ENCODE measurements around the gene ZMAT5.

ZMAT5 gene

DNA sequence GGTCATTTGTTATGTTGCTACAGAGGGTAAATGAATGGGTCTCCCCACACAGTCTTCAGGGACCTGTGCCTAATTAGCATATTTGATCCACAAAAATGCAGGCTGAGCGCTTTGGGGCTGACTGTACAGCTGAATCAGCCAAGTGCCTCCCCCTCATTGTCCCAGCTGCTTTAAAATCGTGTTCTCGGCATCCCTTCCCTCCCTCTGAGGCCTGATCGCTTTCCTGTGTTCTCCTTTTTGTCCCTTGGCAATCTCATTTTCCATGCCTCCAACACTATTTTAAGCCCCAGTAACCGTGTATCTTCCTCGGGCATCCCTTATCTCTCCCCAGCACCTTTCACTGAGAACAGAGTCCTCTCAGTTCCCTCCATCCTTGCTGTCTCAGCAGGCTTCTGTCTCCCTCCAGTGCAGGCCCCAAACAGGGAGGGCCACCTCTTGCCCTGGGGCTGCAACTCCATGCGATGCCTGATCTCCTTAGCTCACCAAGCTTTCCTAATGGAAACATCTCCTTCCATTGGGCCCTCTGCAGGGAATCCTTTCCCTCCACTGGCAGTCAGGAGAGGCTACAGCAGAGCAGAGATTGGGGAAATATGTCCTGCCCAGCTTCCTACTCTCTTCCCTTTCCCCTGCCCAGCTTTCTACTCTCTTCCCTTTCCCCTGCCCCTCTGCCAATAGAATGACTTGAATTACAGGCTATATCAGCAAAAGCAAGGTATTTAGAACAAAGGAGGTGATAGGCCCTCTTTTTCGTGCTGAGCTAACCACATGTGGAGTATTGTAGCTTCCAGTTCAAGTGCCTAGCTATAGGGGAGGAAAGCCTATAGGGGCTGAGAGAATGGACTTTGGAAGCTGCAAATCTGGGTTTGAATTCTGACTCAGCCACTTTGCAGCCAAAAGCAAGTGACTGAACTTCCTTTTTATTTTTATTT, 14.2 kb upstream of the ZMAT5 start:
- no peak for DNase-seq (ENCODE audit: low spot score)
- Histone ChIP-seq H3K4me3 (no peak overlapping the region), H3K27ac (peak overlapping the region in 1 of 2 donors; percentile 59)
- TF ChIP-seq, protein P1, sequence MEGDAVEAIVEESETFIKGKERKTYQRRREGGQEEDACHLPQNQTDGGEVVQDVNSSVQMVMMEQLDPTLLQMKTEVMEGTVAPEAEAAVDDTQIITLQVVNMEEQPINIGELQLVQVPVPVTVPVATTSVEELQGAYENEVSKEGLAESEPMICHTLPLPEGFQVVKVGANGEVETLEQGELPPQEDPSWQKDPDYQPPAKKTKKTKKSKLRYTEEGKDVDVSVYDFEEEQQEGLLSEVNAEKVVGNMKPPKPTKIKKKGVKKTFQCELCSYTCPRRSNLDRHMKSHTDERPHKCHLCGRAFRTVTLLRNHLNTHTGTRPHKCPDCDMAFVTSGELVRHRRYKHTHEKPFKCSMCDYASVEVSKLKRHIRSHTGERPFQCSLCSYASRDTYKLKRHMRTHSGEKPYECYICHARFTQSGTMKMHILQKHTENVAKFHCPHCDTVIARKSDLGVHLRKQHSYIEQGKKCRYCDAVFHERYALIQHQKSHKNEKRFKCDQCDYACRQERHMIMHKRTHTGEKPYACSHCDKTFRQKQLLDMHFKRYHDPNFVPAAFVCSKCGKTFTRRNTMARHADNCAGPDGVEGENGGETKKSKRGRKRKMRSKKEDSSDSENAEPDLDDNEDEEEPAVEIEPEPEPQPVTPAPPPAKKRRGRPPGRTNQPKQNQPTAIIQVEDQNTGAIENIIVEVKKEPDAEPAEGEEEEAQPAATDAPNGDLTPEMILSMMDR (IDR thresholded peaks at IDR 0.05) = no peak

GRCh38 chr22:29780220-29780619, 13.4 kb upstream of the ZMAT5 start:
- DNase-seq (ENCODE audit: low spot score) = no peak
- H3K4me3 ChIP-seq = no peak overlapping the region
- H3K27ac ChIP-seq = peak overlapping the region in 1 of 2 donors; percentile 59
- TF ChIP-seq, protein P1 (IDR thresholded peaks at IDR 0.05) = no peak

DNA sequence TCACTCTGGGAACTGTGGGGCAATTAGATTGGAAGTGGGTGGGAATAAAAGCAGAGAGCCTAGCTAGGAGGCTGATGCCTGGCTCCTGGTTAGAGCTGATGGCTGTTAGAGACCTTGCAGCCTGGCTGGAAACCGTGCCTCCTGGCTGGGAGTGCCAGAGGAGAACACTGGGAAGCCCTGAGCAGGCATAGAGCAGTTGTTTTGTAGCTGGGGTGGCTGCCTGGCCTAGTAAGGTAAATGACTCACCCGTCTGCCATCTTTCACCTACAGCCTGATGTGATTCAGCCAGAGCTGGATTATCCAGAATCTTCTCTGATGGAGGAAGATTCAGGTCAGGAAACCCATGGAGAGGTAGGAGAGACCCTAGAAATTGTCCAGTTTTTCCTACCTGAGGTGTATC, 6.4 kb upstream of the ZMAT5 start:
- DNase-seq (ENCODE audit: low spot score) = no peak
- Histone ChIP-seq H3K27ac (no peak overlapping the region), H3K4me3 (no peak overlapping the region)
- TF ChIP-seq, protein P1 (IDR thresholded peaks at IDR 0.05) = no peak

- no peak overlapping the region for H3K27ac ChIP-seq
- DNase-seq (ENCODE audit: low spot score) = no peak
- TF ChIP-seq, protein P1 (IDR thresholded peaks at IDR 0.05) = no peak
Measured at GRCh38 chr22:29772170-29772641, 5.4 kb upstream of the ZMAT5 start.

GRCh38 chr22:29769723-29770321, 3.0 kb upstream of the ZMAT5 start:
- H3K4me3 ChIP-seq = no peak overlapping the region
- H3K27ac ChIP-seq = no peak overlapping the region
- DNase-seq (ENCODE audit: low spot score) = no peak
- TF ChIP-seq, protein P1 (IDR thresholded peaks at IDR 0.05) = no peak

More at GRCh38 chr22:29772170-29772641, 5.4 kb upstream of the ZMAT5 start:
- no peak overlapping the region for H3K4me3 ChIP-seq

- TF ChIP-seq, protein P1 (IDR thresholded peaks at IDR 0.05) = no peak
- H3K4me3 ChIP-seq = peak overlapping the region; percentile 98
- H3K27ac ChIP-seq = peak overlapping the region in 1 of 2 donors; percentile 88
- DNase-seq (ENCODE audit: low spot score) = no peak
Measured at GRCh38 chr22:29768052-29768693, 1.4 kb upstream of the ZMAT5 start.
